GM19043 (cell line): ENCODE data around the gene ELN.

Source experiments
- ATAC-seq: cut with Tn5 transposase; IDR thresholded peaks from one replicate; pipeline ENCODE4 v1.9.1; 2021; ENCODE audit warnings: low read depth; ENCODE audit not compliant: unreplicated experiment

Gene ELN

GRCh38 chr7:74022507-74022906 is 5.5 kb upstream of the ELN start:
- no peak for ATAC-seq

GRCh38 chr7:74023092-74023536 is 4.9 kb upstream of the ELN start:
- no peak for ATAC-seq

GRCh38 chr7:74023786-74024185 is 4.2 kb upstream of the ELN start:
- ATAC-seq: no peak

- ATAC-seq: no peak
Measured at GRCh38 chr7:74025146-74025545, 2.8 kb upstream of the ELN start.

GRCh38 chr7:74025730-74026129 is 2.2 kb upstream of the ELN start:
- ATAC-seq: no peak

GRCh38 chr7:74026406-74026902 is 1.5 kb upstream of the ELN start:
- ATAC-seq: no peak

- no peak for ATAC-seq
Measured at GRCh38 chr7:74026903-74027682, 880 bp upstream of the ELN start.

GRCh38 chr7:74028321-74028838 is 407 bp downstream of the ELN start:
- no peak for ATAC-seq

- no peak for ATAC-seq
Measured at GRCh38 chr7:74029089-74029785, 1.3 kb downstream of the ELN start.

GRCh38 chr7:74029991-74030415 is 2.0 kb downstream of the ELN start:
- ATAC-seq: no peak

- ATAC-seq: no peak
Measured at GRCh38 chr7:74030861-74031260, 2.9 kb downstream of the ELN start.

GRCh38 chr7:74031403-74032190 is 3.6 kb downstream of the ELN start:
- no peak for ATAC-seq

- no peak for ATAC-seq
Measured at GRCh38 chr7:74032191-74032490, 4.2 kb downstream of the ELN start.

GRCh38 chr7:74032624-74033371 is 4.8 kb downstream of the ELN start:
- ATAC-seq: no peak

- ATAC-seq: no peak
Measured at GRCh38 chr7:74033372-74034311, 5.7 kb downstream of the ELN start.

- ATAC-seq: no peak
Measured at GRCh38 chr7:74037609-74038008, 9.6 kb downstream of the ELN start.

- no peak for ATAC-seq
Measured at GRCh38 chr7:74038194-74038961, 10.4 kb downstream of the ELN start.

GRCh38 chr7:74039337-74039736 is 11.4 kb downstream of the ELN start:
- no peak for ATAC-seq
